HL-60/S4 treated with retinoic acid at 250 ng/mL for 4 days and 3 days (cell line): ENCODE measurements around the gene ZFP92.
"Not testable (repeated sequence)": the region's sequence is repeated elsewhere in the genome, so short reads cannot be mapped to it uniquely, and the experiment has no call there.

ENCODE experiments used
- in situ Hi-C: fragments of 300-500 bp; cut with MboI; formaldehyde crosslinking; loops from 2 replicates; pipeline ENCODE4 v1.7.0; 2022; ENCODE audit warnings: low sequenced_read_pairs

The ZFP92 gene

DNA sequence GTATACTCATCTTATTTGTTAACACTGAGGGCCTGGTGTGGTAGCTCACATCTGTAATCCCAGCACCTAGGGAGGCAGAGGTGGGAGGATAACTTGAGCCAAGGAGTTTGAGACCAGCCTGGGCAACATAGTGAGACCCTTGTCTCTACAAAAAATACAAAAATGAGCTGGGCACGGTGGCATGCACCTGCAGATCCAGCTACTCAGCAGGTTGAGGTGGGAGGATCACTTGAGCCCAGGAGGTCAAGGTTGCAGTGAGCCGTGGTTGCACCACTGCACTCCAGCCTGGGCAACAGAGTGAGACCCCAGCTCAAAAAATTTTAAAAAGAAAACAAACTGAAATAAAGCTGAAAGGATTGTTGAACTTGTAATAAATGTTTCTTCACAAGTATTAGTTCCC, 26.3 kb upstream of the ZFP92 start:
- in situ Hi-C loops, result not testable (repeated sequence)

DNA sequence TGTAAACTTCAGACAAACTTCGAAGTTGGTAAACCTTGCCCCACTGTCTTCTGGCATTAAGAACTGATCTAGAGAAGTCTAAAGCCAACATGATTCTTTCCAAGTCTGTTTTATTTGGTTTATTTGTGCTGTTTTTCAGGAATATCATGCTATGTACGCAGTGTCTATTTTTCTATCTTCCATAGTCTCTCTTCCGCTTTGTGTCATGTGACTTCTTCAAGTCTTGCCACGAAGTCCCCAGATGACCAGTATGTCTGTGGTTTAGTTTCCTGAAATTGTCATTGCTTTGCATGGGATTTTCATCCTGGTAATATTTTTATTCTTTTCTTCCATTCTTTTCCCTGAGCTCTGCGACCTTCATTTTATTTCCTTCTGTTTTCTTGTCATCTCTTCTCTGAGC, 25.2 kb upstream of the ZFP92 start:
- in situ Hi-C loops, result no loop called here

DNA sequence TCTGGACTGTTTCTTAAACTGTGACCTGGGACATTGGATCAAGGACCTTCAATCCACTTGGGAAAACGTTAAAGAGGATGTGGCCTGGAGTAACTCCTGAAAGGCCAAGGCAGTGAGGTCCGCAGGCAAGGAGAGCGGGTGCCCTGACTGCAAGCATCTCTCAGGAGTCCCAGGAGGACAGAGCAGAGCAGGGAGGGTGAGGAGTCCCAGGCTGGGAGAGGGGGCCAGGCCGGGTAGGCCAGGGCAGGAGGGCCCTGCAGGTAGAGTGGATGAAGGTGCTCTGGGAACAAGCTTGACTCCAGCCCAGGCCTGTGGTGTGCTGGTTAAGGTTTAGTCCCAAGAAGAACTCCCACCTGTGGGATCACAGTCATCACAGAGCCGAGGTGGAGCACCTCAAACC, 23.9 kb upstream of the ZFP92 start:
- in situ Hi-C loops, result no loop called here

DNA sequence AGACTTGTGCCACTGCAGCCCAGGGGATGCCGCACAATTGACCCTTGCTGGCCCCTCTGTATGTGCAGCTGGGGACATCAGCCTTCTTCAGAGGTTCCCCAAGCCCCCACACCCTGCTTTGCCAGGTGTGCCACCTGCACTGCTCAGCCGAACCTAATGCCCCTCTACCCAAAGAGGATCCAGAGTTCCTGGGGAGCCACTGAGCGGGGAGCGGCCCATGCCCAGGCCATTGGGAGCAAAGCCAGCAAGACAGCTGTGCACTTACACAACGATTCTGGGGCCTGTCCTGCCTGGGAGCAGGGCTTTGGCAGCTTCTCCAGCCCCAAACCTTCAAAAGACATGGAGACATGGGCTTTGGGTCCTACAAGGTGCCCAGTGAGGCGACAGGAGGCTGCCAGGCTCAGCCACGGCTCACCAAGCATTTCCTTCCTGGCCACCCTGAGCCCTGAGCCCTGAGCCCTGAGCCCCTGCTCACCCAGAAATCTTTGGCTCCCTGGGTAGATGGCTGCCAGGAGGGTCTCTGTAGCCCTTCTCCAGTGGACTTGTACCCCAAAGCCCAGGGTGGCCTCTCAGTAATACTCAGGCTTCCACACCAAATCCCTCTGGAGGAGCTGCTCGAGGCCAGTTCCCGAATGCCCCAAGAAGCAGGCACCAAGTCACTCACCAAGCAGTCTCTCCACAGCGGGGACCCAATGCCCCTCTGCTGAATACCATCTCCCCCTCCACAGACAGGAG, 23.1 kb upstream of the ZFP92 start:
- in situ Hi-C loops, result no loop called here

DNA sequence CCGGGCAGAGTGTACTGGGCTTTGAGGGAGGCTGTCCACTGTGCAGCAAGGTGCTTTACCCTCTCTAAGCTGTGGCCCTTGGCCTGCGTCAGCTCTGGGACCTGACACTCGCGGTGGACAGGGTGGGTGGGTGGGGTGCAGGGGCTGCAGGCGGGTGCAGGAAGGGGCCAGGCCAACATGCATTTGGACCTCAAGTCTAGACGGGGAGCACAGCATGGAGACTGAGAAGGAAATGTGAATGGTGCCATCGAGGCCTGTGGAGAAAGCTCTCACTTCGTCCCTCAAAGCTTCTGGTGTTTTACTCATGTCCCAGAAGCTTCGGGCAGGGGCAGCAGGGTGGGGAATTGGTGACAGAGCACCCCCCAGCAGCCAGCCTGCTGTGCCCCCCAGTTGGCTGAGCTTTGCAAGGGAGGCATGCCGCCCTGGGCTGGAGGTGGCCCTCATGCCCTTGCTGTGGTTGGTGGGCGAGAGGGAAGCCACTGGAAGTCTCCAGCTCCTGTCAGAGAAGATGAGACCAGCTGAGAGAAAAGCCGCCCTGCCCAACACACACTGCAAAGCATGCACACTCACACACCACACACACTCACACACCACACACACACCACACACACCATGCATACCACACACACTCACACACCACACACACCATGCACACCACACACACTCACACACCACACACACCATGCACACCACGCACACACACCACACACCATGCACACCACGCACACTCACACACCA, 22.4 kb upstream of the ZFP92 start:
- in situ Hi-C loops, result no loop called here

DNA sequence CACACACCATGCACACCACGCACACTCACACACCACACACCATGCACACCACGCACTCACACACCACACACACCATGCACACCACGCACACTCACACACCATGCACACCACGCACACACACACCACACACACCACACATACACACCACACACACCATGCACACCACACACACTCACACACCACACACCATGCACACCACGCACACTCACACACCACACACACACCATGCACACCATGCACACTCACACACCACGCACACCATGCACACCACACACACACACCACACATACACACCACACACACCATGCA, 21.9 kb upstream of the ZFP92 start:
- in situ Hi-C loops, result not testable (repeated sequence)

DNA sequence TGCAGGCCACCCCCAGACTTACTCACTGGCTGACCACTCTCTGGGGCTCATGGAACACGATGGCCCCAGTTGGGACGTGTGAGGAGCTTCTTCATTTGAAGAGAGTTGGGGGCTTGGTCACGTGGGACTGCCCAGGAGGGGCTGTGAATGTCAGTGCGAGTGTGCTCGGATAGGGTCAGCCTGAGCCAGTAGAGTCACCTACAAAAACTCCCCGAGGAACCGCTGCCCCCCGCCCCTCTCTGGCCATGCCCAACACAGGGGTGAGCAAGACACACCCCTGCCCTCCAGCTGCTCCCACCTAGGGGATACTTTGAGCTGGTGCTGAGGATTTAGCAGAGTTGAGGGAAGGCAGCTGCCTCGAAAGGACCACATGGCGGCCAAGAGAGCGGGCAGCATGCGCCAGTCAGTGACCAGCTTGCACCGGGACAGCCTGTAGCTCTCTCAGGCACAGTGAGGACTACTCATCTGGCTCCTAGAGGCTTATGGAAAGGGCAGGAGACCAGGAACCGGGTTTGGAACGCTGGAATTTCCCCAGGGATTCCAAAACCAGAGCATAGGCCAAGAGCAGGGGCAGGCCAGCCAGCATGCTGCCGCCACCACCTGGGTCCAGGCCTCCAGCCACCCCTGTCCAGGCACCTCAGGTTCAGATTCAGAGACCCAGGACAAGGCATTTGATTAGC, 18.5 kb upstream of the ZFP92 start:
- in situ Hi-C loops, result no loop called here

DNA sequence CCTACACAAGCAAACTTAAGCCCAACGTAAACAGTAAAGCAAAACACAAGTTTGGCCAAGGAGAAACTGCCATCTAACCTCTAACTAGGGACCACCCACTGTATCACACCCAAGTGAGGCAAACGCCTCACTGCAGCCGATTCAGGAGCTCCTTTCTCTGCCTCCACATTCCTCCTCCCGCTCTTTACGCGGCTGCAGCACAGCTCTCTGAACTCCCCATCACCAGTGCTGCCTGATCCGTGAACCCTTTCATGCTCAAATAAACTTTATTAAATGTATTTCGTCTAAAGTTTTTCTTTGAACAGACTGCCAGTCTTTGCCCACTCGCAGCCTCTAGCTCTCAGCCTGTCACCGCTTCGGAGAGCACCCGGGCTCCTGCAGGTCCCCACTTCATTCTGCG, 16.7 kb upstream of the ZFP92 start:
- in situ Hi-C loops, result no loop called here

DNA sequence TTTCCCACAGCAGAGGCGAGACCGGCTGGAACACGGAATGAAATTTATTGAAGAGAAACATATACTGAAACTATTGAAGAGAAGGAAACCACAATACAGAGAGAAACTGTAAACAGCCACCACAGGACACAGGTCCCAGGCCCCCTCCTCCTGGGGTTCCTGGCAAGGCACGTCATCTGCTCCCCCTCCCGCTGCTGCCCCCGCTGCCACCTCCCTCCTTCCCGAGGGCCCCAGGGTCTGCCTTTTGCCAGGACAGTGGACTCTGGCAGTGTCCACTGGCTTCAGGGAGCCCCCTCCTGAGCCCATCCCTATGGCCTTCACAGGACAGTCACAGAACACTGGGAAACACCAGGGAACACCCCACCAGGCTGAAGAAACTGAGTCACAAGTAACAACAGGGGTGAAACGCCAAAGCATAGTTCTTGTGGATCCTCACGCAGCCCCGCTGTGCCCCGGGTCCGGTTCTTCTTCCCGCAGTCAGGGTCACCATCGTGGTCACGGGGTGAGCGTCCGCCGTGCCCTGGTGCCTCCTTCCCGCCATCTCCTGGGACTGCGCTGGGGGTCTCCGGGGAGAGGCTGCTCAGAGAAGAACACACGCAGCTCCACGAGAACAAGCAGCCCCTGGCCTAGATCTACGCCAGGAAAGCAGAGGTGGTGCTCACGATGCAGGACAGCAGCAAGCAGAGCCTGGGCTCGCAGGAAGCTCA, 15.5 kb upstream of the ZFP92 start:
- in situ Hi-C loops, result no loop called here

DNA sequence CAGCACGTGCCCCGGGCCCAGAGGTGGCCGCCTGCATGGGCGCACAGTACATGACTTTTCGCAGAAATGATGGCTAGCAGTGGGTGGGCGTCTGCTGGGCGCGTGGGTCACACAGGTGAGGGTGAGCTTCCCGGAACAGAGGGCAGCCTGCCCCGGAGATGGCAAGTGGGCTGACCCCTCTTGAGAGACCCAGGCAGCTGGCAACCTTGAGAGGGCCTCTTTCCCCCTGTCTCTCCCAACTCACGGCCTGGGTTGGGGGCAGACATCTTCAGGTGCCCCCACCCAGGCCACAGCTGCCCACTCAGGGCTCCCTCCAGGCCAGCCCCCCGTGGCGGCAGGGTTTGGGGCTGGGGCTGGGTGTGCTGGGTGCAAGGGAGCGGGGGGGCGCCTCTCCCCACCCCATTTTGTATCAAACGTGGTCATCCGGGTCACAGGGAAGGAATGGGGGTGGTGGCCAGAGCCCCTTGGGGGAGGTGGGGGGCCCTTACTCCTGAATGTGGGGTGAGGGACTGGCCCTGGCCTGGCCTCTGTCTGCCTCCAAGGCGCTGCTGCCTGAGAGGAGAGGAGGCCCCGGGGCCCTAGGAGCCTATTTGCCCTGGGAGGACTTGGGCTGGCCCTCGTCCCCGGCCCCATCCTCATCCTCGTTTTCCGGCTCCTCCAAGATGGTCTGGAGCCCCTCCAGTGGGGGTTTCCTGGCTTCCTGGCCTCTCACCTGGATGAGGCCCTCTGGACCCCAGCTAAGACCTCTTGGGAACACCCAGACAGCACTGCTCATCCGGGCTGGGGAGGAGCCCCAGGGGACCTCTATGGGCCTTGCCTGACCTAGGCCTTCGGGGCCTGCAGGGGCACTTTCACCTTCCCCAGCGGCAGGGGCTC, 14.7 kb upstream of the ZFP92 start:
- in situ Hi-C loops, result no loop called here

DNA sequence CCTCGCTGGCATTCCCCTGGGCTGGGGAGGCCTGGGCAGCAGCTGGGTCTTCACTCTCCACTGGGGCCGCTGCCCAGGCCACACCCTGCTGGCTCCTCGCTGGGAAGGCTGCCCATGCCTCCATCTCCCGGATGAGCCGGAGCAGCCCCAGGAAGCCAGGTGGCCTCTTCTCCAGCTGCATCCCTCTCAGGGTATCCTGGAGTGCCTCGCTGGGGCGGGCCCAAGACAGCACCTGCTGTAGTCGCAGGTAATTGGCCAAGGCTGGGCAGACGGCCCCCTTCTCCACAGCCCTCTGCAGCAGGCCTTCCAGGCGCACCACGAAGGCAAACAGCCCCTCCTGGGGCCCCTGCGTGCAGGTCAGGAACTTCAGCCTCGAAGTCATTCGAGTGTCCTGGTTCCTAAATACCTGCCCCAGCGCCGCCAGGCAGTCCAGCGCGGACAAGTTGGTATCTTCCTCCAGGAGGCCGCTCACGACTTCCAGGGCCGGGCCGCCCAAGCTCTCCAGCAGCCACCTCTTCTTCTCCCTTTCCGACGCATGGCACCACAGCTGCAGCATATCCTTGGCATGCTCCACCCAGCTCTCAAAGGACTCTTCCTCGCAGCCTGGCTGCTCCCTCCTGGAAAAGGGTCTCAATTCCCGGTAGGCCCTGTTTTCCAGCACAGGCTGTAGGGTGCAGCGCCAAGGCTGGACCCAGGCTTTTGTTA, 13.9 kb upstream of the ZFP92 start:
- in situ Hi-C loops, result no loop called here

DNA sequence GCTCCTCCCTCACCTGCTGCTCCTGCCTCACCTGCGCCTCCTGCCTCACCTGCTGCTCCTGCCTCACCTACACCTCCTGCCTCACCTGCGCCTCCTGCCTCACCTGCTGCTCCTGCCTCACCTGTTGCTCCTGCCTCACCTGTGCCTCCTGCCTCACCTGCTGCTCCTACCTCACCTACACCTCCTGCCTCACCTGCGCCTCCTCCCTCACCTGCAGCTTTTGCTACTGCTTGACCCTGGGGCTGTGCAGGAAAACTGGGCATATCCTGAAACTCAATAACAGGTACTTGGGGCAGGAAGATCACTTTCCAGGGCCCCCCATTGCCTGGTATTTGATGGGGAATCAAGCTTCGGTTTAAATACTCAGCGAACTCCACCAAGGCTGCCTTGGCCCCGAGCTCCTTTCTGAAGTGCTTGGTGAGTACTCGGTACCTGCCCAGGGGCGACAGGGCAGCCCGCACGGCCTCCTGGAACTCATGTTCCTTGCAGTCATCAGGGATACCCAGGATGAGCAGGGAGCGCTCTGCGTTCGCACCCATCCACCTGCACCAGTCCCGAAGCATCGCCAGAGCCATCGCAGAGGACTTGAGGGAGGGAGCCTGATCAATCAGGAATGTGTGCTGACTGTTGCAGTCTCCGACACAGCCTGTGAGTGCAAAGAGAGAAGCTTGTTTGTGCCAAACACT, 12.9 kb upstream of the ZFP92 start:
- in situ Hi-C loops, result no loop called here

DNA sequence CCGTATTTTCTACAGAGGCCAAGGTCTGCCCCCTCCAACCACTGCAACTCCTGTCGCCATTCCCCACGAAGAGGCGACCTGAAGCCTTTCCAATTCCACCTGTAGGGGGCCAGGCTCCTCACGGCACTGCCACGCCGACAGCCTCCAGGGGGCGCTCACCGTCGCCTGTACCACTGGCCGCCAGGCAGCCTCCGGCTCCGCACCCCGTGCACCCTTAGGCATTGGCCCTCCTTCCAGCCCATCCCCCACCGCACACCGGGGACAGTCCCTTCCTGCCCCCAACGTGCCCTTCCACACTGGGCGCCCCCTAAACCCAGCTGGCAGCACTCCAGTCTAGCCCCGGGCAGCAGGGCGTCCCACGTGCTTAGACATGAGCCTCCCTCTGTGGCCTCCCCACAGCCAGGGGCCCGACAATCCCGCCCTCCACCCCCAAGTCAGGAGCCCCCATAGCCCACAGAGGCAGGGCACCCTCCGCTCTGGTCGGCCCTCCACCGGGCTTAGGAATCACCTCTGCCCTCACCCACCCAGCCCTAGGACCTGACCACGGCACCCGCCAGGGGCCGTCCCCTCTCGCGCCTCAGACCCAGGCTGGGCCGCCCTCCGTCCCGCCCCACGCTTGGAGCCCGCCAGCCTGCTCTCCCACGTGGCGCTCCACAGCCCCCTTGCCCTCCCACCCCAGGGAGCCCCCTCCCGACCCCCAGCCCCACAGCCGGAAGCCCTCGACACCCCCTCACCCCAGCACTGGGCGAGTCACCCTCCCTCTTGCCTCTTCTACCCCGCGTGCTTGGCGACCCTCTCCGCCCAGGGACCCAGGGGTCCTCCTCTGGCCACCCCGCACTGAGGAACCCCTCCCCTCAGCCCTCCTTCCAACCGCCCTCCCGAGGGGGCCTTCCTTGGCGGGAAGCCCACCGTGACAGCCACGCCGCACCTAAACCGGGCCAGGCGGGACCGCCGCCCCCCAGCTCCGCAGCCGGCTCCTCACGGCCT, 10.8 kb upstream of the ZFP92 start:
- in situ Hi-C loops, result no loop called here

DNA sequence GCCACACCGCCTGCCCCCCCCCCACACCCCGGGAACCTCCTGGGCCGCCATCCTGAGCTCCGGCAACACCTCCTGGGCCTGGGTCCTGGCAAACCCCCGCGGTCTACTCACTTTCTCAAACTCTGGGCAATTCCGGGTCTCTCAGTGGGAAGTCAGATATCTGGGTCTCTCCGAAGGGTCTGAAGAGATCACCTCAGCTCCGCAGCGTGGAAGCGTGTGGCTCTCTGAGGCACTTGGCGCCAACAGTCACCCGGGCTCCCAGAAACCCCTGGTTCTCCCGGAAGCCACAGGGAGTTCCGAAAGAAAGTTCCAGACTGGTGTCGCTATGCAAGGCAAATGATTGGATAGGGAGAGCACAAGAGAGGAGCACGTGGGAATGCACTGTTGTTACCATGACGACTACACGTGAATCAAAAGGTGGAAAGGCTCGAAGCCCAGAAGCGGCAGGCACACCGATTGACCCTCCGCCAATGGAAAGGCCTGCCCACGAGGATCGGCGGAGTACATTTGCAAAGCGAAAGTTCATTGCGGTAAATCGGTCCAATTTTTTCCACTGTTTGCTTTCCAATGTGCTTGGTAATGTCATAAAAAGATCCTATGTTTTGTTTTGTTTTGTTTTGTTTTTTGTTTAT, 10.0 kb upstream of the ZFP92 start, which contains the start of gene PNMA6E:
Gene PNMA6E, minus strand, starts transcription at position 218 of the 632 bp plus-strand sequence. CDS start 2,501 bp downstream, outside the sequence.
- in situ Hi-C loops, result no loop called here

DNA sequence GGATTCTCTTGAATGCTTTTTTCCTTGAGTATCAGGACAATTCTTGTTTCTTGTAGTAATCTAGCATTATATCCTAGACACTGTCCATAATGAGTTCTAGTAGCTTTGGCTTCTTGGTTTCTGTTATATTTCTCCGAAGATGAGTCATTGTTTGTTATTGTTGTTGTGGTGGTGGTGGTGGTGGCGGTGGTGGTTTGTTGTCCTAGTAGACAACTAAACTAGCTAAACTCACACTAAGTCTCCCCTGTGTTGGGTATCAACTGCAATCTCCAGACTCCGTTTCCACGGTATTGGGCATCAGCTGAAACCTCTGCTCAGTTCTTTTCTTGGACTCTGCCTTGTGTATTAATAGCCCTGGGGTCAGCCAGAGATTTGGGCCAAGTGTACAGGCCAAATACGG, 6.9 kb upstream of the ZFP92 start:
- in situ Hi-C loops, result not testable (repeated sequence)

DNA sequence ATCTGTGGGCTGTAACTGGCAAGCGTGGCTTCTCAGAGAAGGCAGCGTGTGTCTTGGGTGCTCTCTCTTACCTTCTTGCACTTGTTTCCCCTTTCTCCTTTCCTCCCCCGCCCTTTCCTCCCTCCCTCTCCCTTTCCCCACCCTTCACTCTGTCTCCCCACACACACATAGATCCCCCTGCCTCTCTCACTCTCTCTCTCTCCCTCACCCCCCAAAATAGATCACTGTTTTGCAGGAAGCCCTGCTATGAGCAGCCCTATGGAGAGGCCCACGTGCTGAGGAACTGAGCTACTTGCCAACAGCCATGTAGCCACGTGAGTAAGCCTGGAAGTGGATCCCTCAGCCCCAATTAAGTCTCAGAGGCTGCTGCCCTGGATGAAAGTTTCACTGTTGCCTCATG, 5.8 kb upstream of the ZFP92 start:
- in situ Hi-C loops, result no loop called here

DNA sequence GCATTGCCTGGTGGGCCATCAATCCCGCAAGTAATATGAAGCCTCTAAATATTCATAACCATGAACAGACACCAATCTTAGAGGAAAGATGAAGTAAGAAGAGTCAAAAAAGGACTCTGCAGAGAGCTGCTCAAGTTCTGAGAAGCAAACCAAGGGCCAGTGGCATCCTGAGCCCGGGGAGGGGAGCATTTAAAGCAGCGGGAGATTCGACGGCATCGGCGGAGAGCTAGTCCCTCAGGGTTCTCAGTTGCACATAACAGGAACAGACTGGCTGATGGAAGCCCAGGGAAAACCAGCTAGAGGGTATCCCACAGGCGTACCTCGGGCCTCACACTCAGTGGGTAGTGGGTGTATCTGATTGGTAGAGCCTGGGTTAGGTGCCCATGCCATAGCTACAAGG, 5.3 kb upstream of the ZFP92 start:
- in situ Hi-C loops, result no loop called here

DNA sequence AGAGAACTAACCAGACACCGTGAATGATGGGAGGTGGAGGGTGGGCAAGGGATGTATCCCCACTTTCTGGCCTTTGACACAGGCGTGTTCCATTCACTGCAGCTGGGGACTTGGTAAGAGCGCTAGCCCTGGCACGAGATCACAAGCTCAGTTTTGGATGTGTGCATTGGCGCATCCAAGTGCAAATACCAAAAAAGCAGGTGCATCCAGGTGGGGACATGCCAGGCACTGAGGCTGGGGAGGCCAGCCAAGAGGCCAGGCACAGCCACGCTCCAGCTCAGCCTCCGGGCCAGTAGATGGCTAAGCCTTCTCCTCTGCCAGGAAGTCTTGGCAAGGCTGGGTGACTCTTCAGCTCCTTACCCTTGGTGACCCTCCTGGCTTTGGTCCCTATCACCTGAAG, 4.4 kb upstream of the ZFP92 start:
- in situ Hi-C loops, result no loop called here
